Activated CD8-positive, alpha-beta memory T cell treated with anti-CD3 and anti-CD28 coated beads, Interleukin-2, amount 10 ng/mL, durations not matched to agents 7 days and 5 days (primary cell): ENCODE data around the gene PSMA6. TPM values are rescaled to one million over a fixed set of nuclear protein-coding genes. Genes with fewer than 3 reads are reported as not detected.

Experiments
- ATAC-seq: fragments of 150-1000 bp; cut with Tn5 transposase; one replicate; pipeline ENCODE4 v1.10.0; 2021; ENCODE audit warnings: moderate library complexity
- CTCF ChIA-PET: fragments of 350-600 bp; sonication (Branson Sonifier 250); formaldehyde crosslinking; loops from one replicate; lab custom pipeline; 2021; ENCODE audit warnings: antibody characterized with exemption; lab: Charles Lee
- DNase-seq: peaks from one replicate; pipeline ENCODE4 v3.0.0-alpha.2; 2020
- H3K27ac Mint-ChIP-seq: one replicate; pipeline ENCODE4 v1.8.0; 2021; ENCODE audit warnings: mild to moderate bottlenecking, mixed read lengths
- H3K27me3 Mint-ChIP-seq: one replicate; pipeline ENCODE4 v1.8.0; 2021; ENCODE audit warnings: mixed read lengths
- H3K36me3 Mint-ChIP-seq: one replicate; pipeline ENCODE4 v1.8.0; 2021; ENCODE audit warnings: mild to moderate bottlenecking, mixed read lengths
- H3K4me1 Mint-ChIP-seq: one replicate; pipeline ENCODE4 v1.8.0; 2021; ENCODE audit warnings: mixed read lengths
- H3K4me3 Mint-ChIP-seq: one replicate; pipeline ENCODE4 v1.8.0; 2021; ENCODE audit warnings: mild to moderate bottlenecking, moderate library complexity, mixed read lengths
- H3K9me3 Mint-ChIP-seq: one replicate; pipeline ENCODE4 v1.8.0; 2022; ENCODE audit warnings: low read depth, mixed read lengths
- total RNA-seq, 2 experiments: library from RNA; stranded (reverse); gene quantifications; one replicate each; pipeline ENCODE4 v1.2.3, GENCODE V29; 2021

Gene PSMA6
- total RNA-seq, 2 experiments from 2014 or later = 251 to 299 TPM

GRCh38 chr14:35303149-35303935, 11.2 kb downstream of the PSMA6 start:
- Mint-ChIP-seq H3K9me3 (no peaks in the 10 kb centered on the region), H3K4me3 (no peak overlapping the region), H3K27ac (peak overlapping the region; percentile 17)

DNA sequence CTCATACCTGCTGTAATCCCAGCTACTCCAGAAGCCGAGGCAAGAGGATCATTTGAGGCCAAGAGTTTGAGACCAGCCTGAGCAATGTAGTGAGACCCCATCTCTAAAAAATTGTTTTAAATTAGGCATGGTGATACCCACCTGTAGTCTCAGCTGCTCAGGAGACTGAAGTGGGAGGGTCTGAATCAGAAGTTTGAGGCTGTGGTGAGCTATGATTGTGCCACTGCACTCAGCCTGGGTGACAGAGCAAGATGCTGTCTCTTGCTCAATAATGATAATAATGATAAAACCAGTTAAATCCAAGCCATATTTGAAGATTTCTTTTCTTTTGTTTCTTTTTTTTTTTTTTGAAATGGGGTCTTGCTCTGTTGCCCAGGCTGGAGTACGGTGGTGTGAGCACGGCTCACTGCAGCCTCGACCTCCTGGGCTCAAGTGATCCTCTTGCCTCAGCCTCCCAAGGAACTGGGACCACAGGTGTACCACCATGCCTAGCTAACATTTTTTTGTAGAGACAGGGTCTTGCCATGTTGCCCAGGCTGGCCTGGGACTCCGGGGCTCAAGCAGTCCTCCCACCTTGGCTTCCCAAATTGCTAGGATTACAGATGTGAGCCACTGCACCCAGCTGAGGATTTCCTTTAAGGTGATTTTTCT, 12.8 kb downstream of the PSMA6 start:
- no peak for DNase-seq
- Mint-ChIP-seq H3K27ac (no peak overlapping the region), H3K9me3 (no peaks in the 10 kb centered on the region), H3K27me3 (no peaks in the 10 kb centered on the region), H3K4me1 (peaks cover 37% of the 10 kb centered on the region), H3K36me3 (peaks cover 30% of the 10 kb centered on the region), H3K4me3 (no peak overlapping the region)
- ATAC-seq = no peak
- CTCF ChIA-PET = interaction anchor here (1.0 to 1.4 kb wide), 4 partner anchors 8 to 122 kb away, joined by 3 to 5 read pairs (median 4); no protein-coding TSS in a partner anchor

More at GRCh38 chr14:35303149-35303935, 11.2 kb downstream of the PSMA6 start:
- CTCF ChIA-PET = interaction anchor here (1.0 to 1.4 kb wide), 4 partner anchors 10 to 163 kb away, joined by 3 to 4 read pairs (median 4); no protein-coding TSS in a partner anchor
- DNase-seq = no peak
- Mint-ChIP-seq H3K36me3 (peaks cover 25% of the 10 kb centered on the region), H3K4me1 (peaks cover 44% of the 10 kb centered on the region), H3K27me3 (no peaks in the 10 kb centered on the region)
- ATAC-seq = no peak

GRCh38 chr14:35305633-35306032, 13.5 kb downstream of the PSMA6 start:
- peaks cover 34% of the 10 kb centered on the region for H3K36me3 Mint-ChIP-seq
- H3K27ac Mint-ChIP-seq = no peak overlapping the region
- CTCF ChIA-PET = interaction anchor here (1.0 to 1.1 kb wide), 2 partner anchors 9 to 121 kb away, joined by 4 to 5 read pairs; no protein-coding TSS in a partner anchor
- no peaks in the 10 kb centered on the region for H3K27me3 Mint-ChIP-seq
- peaks cover 30% of the 10 kb centered on the region for H3K4me1 Mint-ChIP-seq
- H3K4me3 Mint-ChIP-seq = no peak overlapping the region
- no peaks in the 10 kb centered on the region for H3K9me3 Mint-ChIP-seq
- DNase-seq = no peak
- no peak for ATAC-seq

GRCh38 chr14:35306114-35306513, 13.9 kb downstream of the PSMA6 start:
- no peak overlapping the region for H3K27ac Mint-ChIP-seq
- H3K4me3 Mint-ChIP-seq = no peak overlapping the region
- no peaks in the 10 kb centered on the region for H3K9me3 Mint-ChIP-seq
- H3K36me3 Mint-ChIP-seq = peaks cover 39% of the 10 kb centered on the region
- ATAC-seq (no peak), DNase-seq (no peak)
- H3K4me1 Mint-ChIP-seq = peaks cover 25% of the 10 kb centered on the region
- no peaks in the 10 kb centered on the region for H3K27me3 Mint-ChIP-seq
- CTCF ChIA-PET = interaction anchor here (0.6 kb wide), 1 partner anchor 654 kb away, joined by 3 read pairs; no protein-coding TSS in a partner anchor

DNA sequence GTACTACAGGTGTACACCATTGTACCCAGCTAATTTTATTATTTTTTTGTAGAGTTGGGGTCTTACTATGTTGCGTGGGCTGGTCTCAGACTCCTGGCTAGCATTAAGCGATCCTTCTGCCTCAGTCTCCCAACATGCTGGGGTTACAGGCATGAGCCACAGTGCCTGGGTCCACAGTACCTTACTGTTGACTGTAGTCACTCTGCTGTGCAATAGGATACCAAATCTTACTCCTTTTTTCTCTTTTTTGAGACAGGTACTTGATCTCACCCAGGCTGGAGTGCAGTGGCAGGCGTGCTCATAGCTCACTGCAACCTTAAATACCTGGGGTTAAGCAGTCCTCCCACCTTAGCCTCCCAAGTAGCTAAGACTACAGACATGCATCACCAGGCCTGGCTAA, 25.6 kb downstream of the PSMA6 start:
- Mint-ChIP-seq H3K4me1 (peaks cover 32% of the 10 kb centered on the region), H3K27ac (no peak overlapping the region), H3K4me3 (no peak overlapping the region), H3K36me3 (peaks cover 38% of the 10 kb centered on the region), H3K27me3 (no peaks in the 10 kb centered on the region), H3K9me3 (no peaks in the 10 kb centered on the region)
- DNase-seq = no peak
- no peak for ATAC-seq
- CTCF ChIA-PET = interaction anchor here (1.5 to 2.0 kb wide), 3 partner anchors 8 to 86 kb away, joined by 3 to 4 read pairs (median 3); no protein-coding TSS in a partner anchor

DNA sequence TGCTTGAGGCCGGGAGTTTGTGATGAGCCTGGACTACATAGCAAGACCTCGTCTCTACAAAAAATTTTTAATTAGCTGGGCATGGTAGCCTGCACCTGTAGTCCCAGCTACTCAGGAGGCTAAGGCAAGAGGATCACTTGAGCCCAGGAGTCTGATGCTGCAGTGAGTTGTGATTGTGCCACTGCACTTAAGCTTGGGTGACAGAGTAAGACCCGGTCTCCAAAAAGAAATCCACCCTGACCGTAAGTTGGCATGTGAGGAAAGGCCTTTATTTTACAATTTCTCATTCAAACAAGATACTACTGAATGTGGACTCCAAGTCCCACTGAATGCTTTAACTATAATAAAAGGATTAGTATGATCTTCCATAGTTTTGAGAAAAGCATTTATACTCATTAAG, 27.3 kb downstream of the PSMA6 start:
- DNase-seq (no peak), ATAC-seq (no peak)
- Mint-ChIP-seq H3K9me3 (no peaks in the 10 kb centered on the region), H3K36me3 (peaks cover 30% of the 10 kb centered on the region), H3K4me3 (no peak overlapping the region), H3K4me1 (peaks cover 24% of the 10 kb centered on the region), H3K27me3 (no peaks in the 10 kb centered on the region), H3K27ac (no peak overlapping the region)
- CTCF ChIA-PET = interaction anchor here (0.9 kb wide), 1 partner anchor 54 kb away, joined by 3 read pairs; no protein-coding TSS in a partner anchor

- Mint-ChIP-seq H3K36me3 (peaks cover 21% of the 10 kb centered on the region), H3K4me3 (no peak overlapping the region), H3K9me3 (no peaks in the 10 kb centered on the region), H3K27me3 (no peaks in the 10 kb centered on the region), H3K4me1 (peaks cover 16% of the 10 kb centered on the region), H3K27ac (no peak overlapping the region)
- no peak for ATAC-seq
- DNase-seq = no peak
- CTCF ChIA-PET = interaction anchor here (0.9 to 1.2 kb wide), 3 partner anchors 13 to 597 kb away, joined by 3 read pairs; no protein-coding TSS in a partner anchor
These were observed 28.3 kb downstream of the PSMA6 start for GRCh38 chr14:35320472-35320871.

DNA sequence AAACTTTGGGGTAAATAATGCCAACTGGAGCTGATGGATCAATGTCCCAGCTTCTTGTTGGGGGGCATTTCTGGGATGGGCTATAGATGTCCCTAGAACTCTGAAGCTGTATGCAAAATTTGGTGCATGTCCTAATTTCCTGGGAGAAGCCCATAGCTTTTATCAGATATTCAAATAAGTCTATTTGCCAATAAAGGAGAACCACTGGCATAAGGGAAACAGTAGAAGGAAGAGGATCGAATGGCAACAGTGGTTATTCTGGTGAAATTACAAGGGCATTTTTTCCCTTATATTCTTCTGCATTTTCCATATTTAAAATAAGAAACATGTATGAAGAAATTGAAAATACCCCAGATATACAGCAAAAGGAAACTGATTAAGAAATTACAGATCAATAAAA, 34.2 kb downstream of the PSMA6 start:
- Mint-ChIP-seq H3K27me3 (no peaks in the 10 kb centered on the region), H3K4me1 (no peaks in the 10 kb centered on the region), H3K4me3 (no peak overlapping the region), H3K36me3 (no peaks in the 10 kb centered on the region), H3K9me3 (no peaks in the 10 kb centered on the region), H3K27ac (no peak overlapping the region)
- DNase-seq (no peak), ATAC-seq (no peak)
- CTCF ChIA-PET = interaction anchor here (1.4 kb wide), 1 partner anchor 9 kb away, joined by 5 read pairs; no protein-coding TSS in a partner anchor

DNA sequence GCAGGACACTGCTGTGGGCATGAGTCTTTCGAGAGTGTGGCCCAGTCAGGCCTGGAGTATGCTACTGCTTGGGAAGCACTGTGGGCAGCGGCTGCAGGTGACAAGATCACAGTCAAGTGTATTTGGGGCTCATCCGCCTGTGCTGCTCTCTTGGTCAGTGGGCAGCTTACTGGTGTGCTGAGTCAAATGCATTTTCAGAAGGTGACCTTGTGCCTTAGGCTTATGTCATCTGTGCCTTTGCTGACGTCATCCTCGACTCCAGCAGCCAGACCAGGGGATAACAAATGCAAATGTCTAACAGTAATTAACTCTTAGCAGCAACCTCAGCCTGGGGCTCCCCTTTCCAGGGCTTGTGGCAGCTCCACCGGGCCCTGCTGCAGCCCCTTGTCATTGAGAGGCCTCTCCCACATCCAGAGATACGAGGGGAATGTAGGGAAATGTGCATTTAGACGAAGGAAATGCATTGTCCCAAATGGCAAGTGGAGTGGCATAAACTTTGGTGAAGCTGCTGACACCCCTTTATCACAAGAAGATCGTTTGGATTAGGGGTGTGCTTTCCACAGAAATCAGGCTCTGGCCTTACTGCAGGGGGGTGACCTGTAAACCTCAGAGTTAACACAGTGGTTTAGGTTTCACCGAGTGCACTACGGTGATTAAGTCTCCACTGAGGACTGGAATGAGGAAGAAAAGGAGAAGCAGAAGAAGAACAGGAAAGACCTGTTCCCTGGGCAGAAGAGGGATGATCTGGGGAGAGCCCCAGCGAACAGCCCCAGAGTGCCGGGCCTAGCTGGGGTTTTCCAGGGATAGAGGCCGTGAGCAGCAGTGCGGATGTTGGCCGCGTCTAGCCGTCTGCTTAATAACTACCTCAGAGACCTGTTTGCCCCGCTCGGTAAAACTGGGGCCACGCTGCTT, 39.7 kb downstream of the PSMA6 start:
- no peak overlapping the region for H3K4me3 Mint-ChIP-seq
- H3K27me3 Mint-ChIP-seq = no peaks in the 10 kb centered on the region
- H3K9me3 Mint-ChIP-seq = no peaks in the 10 kb centered on the region
- CTCF ChIA-PET = interaction anchor here (1.4 to 3.0 kb wide), 3 partner anchors 9 to 72 kb away, joined by 5 to 25 read pairs (median 6); partner anchors contain the start of gene NFKBIA
- H3K27ac Mint-ChIP-seq = peak overlapping the region; percentile 94
- ATAC-seq = no peak
- H3K36me3 Mint-ChIP-seq = no peaks in the 10 kb centered on the region
- no peak for DNase-seq
- peaks cover 34% of the 10 kb centered on the region for H3K4me1 Mint-ChIP-seq

GRCh38 chr14:35332517-35333263, 40.5 kb downstream of the PSMA6 start:
- ATAC-seq = peak; percentile 80
- peak; percentile 77 for DNase-seq
- no peaks in the 10 kb centered on the region for H3K36me3 Mint-ChIP-seq
- no peaks in the 10 kb centered on the region for H3K9me3 Mint-ChIP-seq
- no peaks in the 10 kb centered on the region for H3K27me3 Mint-ChIP-seq
- CTCF ChIA-PET = interaction anchor here (0.6 to 3.0 kb wide), 9 partner anchors 10 to 103 kb away, joined by 3 to 25 read pairs (median 5); partner anchors contain the start of gene NFKBIA
- H3K4me1 Mint-ChIP-seq = peaks cover 34% of the 10 kb centered on the region
- H3K27ac Mint-ChIP-seq = peak overlapping the region; percentile 94
- H3K4me3 Mint-ChIP-seq = peak overlapping the region; percentile 12

- ATAC-seq = peak; percentile 25
- H3K27ac Mint-ChIP-seq = peak overlapping the region; percentile 94
- no peaks in the 10 kb centered on the region for H3K9me3 Mint-ChIP-seq
- H3K4me1 Mint-ChIP-seq = peaks cover 34% of the 10 kb centered on the region
- CTCF ChIA-PET = interaction anchor here (0.6 to 3.0 kb wide), 11 partner anchors 11 to 104 kb away, joined by 3 to 25 read pairs (median 5); partner anchors contain the start of gene NFKBIA
- no peak for DNase-seq
- no peaks in the 10 kb centered on the region for H3K36me3 Mint-ChIP-seq
- H3K4me3 Mint-ChIP-seq = peak overlapping the region; percentile 12
- no peaks in the 10 kb centered on the region for H3K27me3 Mint-ChIP-seq
These were observed 41.1 kb downstream of the PSMA6 start for GRCh38 chr14:35333264-35333730.
